Loucy (cell line): Measurements from ENCODE around the gene MYO3B.

Experiments used
- CTCF ChIP-seq: fragments of 200-600 bp; sonication (generic); conservative IDR thresholded peaks from 2 replicates; pipeline ENCODE4 v1.5.1; 2014; ENCODE audit warnings: mild to moderate bottlenecking, antibody characterized with exemption, low read length
- EZH2phosphoT487 ChIP-seq: fragments of 200-600 bp; IDR thresholded peaks from 2 replicates; pipeline ENCODE4 v1.6.1; 2018; ENCODE audit warnings: antibody characterized with exemption, mild to moderate bottlenecking, moderate library complexity, borderline replicate concordance

- TF ChIP-seq CTCF (no peak), EZH2phosphoT487 (no peak)
Observed at GRCh38 chr2:170468557-170468956, 290.6 kb downstream of the MYO3B start.
